Ectodermal cell (in vitro differentiated cells): ENCODE results near the gene HDDC2.

Experiments used
- H3K27ac ChIP-seq: 2 replicates; pipeline ENCODE4 v1.7.0; 2013; ENCODE audit warnings: mild to moderate bottlenecking, low read depth, low read length; ENCODE audit not compliant: insufficient read depth, poor library complexity, severe bottlenecking
- H3K27me3 ChIP-seq: 2 replicates; pipeline ENCODE4 v1.7.0; 2013; ENCODE audit warnings: mild to moderate bottlenecking, low read length; ENCODE audit not compliant: insufficient read depth, control insufficient read depth, poor library complexity, severe bottlenecking
- H3K36me3 ChIP-seq: one replicate; pipeline ENCODE4 v1.7.0; 2013; ENCODE audit warnings: low read length; ENCODE audit not compliant: control insufficient read depth, insufficient read depth
- H3K4me1 ChIP-seq: one replicate; pipeline ENCODE4 v1.7.0; 2013; ENCODE audit warnings: low read length; ENCODE audit not compliant: control insufficient read depth, insufficient read depth
- H3K4me3 ChIP-seq: 2 replicates; pipeline ENCODE4 v1.7.0; 2013; ENCODE audit warnings: low read depth, low read length, control low read depth; ENCODE audit not compliant: insufficient read depth
- H3K9me3 ChIP-seq: 2 replicates; pipeline ENCODE4 v1.7.0; 2013; ENCODE audit warnings: mild to moderate bottlenecking, low read length, moderate library complexity; ENCODE audit not compliant: control insufficient read depth
- WGBS, 2 experiments: methylation state at CpG; one replicate each; pipeline ENCODE4 v1.1.7; 2013; ENCODE audit warnings: missing lambda C conversion rate in 2 of 2; 5-methylcytosine and 5-hydroxymethylcytosine counted together

Gene HDDC2

DNA sequence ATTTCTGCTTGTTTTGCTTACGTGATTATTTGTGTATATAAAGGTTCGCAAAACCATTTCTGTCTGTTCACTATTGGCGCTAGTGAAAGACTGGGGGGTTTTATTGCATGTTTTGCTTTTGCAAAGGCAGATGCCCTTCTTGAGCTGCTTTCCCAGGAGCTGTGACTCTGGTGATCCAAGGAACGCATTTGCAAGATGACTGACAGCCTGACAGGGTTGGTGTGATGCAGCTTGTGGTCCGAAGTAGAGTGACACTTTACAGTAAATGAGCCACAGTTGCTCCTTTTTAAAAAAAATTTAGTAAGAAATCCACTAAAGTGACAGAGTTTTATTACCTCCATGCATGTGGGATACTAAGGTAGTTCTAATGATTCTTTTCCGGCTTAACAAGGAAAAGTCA lies 74.5 kb downstream of the HDDC2 start:
- H3K4me3 ChIP-seq, result no peak overlapping the region
- H3K27ac ChIP-seq, result no peak overlapping the region
- no peaks in the 10 kb centered on the region for H3K9me3 ChIP-seq
- WGBS, 2 experiments, result 94 to 95% methylated on average over 5 to 6 of the region's 6 CpGs
- no peaks in the 10 kb centered on the region for H3K36me3 ChIP-seq
- no peaks in the 10 kb centered on the region for H3K27me3 ChIP-seq
- H3K4me1 ChIP-seq, result peaks cover 3% of the 10 kb centered on the region
